ENCODE measurements around the gene HSPD1. TPM values are rescaled to one million over a fixed set of nuclear protein-coding genes. Genes with fewer than 3 reads are reported as not detected.

The HSPD1 gene
- total and polyA plus RNA-seq, 9 of the 15 experiments (the other 6 are each of a cell fraction or from before 2014, with no cell fraction given): 398 to 1,014 (median 622) TPM

DNA sequence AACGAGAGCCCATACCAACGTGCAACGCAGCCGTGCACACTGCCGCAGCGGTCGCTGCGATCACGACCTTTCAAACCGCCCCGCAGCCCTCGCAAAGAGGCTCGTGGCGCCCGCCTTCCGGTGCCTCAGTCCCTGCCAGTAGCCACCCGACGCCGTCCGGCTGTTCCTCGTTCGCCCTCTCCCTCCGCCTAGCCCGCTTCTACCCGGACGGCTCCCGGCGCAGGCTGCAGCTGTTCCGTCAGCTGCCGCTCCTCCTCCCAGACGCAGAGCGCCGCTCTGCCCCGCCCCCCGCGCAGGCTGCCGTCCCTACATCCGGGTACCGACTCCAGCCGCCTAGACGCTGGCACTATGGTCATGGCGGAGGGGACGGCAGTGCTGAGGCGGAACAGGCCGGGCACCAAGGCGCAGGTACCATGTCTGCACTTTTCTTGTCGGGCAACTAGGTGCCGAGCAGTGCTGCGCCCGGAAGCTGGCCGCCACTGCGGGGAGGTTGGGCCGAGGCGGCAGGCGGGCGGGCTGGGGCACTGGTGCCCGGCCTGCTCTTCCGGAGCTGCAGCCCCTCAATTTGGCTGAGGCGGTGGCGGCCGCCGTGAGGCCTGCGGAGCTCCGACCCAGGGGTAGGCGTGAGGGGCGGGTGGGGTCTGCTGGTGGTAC lies 16.2 kb upstream of the HSPD1 start, which contains the start of gene MOB4 (continued):
- TF ChIP-seq KAT2B (IDR thresholded peaks at IDR 0.05; ENCODE audit: low read depth, low read length) (no peak), HNRNPL (IDR thresholded peaks at IDR 0.05; ENCODE audit: low read depth, low read length) (no peak), NUFIP1 (IDR thresholded peaks at IDR 0.05; ENCODE audit: partially characterized antibody) (no peak), SIX5 (IDR thresholded peaks at IDR 0.05; ENCODE audit: borderline replicate concordance in 1 of 2, insufficient read depth in 1 of 2, low read depth in 1 of 2, low read length in 2 of 2) (no peak), ETS2 (tag; IDR thresholded peaks at IDR 0.05; ENCODE audit: borderline replicate concordance, poor library complexity, severe bottlenecking) (no peak), FOXK1 (CRISPR knock-in tag; IDR thresholded peaks at IDR 0.05; ENCODE audit: borderline replicate concordance) (no peak), CBX3 (IDR thresholded peaks at IDR 0.05; ENCODE audit: borderline replicate concordance in 1 of 2, low read length in 2 of 2) (no peak; a peak in 1 of 3 replicates), XRCC3 (IDR thresholded peaks at IDR 0.05) (no peak), ILF3 (IDR thresholded peaks at IDR 0.05; ENCODE audit: borderline replicate concordance) (peak; percentile 72; the same call in 1 of the 2 replicates), CHD4 (IDR thresholded peaks at IDR 0.05; ENCODE audit: insufficient read depth, insufficient replicate concordance, low read depth, low read length, poor library complexity, severe bottlenecking) (no peak), HNRNPK (IDR thresholded peaks at IDR 0.05; ENCODE audit: low read depth, low read length, poor library complexity, severe bottlenecking) (peak; percentile 66), FIP1L1 (IDR thresholded peaks at IDR 0.05; ENCODE audit: low read depth, low read length, poor library complexity, severe bottlenecking) (peak; percentile 87), FUS (optimal IDR thresholded peaks at IDR 0.05; ENCODE audit: low read depth, low read length) (no peak), POLR2A (conservative IDR thresholded peaks at IDR 0.05) (peak; percentile 85), HOXB6 (CRISPR knock-in tag; IDR thresholded peaks at IDR 0.05; ENCODE audit: borderline replicate concordance) (no peak)
- TF ChIP-seq, protein P1, sequence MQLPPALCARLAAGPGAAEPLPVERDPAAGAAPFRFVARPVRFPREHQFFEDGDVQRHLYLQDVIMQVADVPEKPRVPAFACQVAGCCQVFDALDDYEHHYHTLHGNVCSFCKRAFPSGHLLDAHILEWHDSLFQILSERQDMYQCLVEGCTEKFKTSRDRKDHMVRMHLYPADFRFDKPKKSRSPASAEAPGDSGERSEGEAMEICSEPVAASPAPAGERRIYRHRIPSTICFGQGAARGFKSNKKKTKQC (CRISPR knock-in tag; IDR thresholded peaks at IDR 0.05): peak; percentile 68; the same call in 1 of the 2 replicates
- TF ChIP-seq, protein P2, sequence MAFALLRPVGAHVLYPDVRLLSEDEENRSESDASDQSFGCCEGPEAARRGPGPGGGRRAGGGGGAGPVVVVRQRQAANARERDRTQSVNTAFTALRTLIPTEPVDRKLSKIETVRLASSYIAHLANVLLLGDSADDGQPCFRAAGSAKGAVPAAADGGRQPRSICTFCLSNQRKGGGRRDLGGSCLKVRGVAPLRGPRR (CRISPR knock-in tag; IDR thresholded peaks at IDR 0.05): no peak
- TF ChIP-seq, protein P3, sequence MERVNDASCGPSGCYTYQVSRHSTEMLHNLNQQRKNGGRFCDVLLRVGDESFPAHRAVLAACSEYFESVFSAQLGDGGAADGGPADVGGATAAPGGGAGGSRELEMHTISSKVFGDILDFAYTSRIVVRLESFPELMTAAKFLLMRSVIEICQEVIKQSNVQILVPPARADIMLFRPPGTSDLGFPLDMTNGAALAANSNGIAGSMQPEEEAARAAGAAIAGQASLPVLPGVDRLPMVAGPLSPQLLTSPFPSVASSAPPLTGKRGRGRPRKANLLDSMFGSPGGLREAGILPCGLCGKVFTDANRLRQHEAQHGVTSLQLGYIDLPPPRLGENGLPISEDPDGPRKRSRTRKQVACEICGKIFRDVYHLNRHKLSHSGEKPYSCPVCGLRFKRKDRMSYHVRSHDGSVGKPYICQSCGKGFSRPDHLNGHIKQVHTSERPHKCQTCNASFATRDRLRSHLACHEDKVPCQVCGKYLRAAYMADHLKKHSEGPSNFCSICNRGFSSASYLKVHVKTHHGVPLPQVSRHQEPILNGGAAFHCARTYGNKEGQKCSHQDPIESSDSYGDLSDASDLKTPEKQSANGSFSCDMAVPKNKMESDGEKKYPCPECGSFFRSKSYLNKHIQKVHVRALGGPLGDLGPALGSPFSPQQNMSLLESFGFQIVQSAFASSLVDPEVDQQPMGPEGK (CRISPR knock-in tag; IDR thresholded peaks at IDR 0.05; ENCODE audit: borderline replicate concordance): no peak
- TF ChIP-seq, protein P4, sequence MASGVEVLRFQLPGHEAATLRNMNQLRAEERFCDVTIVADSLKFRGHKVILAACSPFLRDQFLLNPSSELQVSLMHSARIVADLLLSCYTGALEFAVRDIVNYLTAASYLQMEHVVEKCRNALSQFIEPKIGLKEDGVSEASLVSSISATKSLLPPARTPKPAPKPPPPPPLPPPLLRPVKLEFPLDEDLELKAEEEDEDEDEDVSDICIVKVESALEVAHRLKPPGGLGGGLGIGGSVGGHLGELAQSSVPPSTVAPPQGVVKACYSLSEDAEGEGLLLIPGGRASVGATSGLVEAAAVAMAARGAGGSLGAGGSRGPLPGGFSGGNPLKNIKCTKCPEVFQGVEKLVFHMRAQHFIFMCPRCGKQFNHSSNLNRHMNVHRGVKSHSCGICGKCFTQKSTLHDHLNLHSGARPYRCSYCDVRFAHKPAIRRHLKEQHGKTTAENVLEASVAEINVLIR (CRISPR knock-in tag; IDR thresholded peaks at IDR 0.05): peak; percentile 32; the same call in 1 of the 2 replicates
- TF ChIP-seq, protein P5, sequence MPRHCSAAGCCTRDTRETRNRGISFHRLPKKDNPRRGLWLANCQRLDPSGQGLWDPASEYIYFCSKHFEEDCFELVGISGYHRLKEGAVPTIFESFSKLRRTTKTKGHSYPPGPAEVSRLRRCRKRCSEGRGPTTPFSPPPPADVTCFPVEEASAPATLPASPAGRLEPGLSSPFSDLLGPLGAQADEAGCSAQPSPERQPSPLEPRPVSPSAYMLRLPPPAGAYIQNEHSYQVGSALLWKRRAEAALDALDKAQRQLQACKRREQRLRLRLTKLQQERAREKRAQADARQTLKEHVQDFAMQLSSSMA (CRISPR knock-in tag; IDR thresholded peaks at IDR 0.05): no peak

Data from K562 (cell line).